CD14-positive monocyte (primary cell): ENCODE results near the gene FKRP. TPM values are rescaled to one million over a fixed set of nuclear protein-coding genes. Genes with fewer than 3 reads are reported as not detected.

Source experiments
- DNase-seq, 3 donors: peaks; one replicate each; pipeline ENCODE4 v3.0.0-alpha.2; 2011 to 2022
- H2AFZ ChIP-seq: 2 replicates; pipeline ENCODE4 v1.6.0; 2012; ENCODE audit warnings: mild to moderate bottlenecking, low read depth, low read length, inconsistent platforms; ENCODE audit not compliant: insufficient read depth, poor library complexity, severe bottlenecking
- H3K27ac ChIP-seq, 2 donors: 1 replicate in 1 of 2; 2 replicates in 1 of 2; pipeline ENCODE4 v1.5.1; 2012 to 2013; ENCODE audit warnings: low read length in 2 of 2, control low read depth in 1 of 2, inconsistent platforms in 1 of 2, low read depth in 1 of 2, mild to moderate bottlenecking in 1 of 2
- H3K27me3 ChIP-seq, 2 donors: one replicate each; pipeline versions ENCODE4 v1.6.0 to v1.6.1; 2011 to 2013; ENCODE audit warnings: low read length in 2 of 2; ENCODE audit not compliant: control insufficient read depth in 2 of 2, insufficient read depth in 2 of 2
- H3K36me3 ChIP-seq, 2 donors: replicated peaks in 1 of 2; 1 replicate in 1 of 2; 2 replicates in 1 of 2; pipeline versions ENCODE4 v1.5.1 to v1.6.1; 2012 to 2013; ENCODE audit warnings: low read length in 2 of 2, control low read depth in 1 of 2, inconsistent platforms in 1 of 2, mild to moderate bottlenecking in 1 of 2; ENCODE audit not compliant: insufficient read depth in 2 of 2, control insufficient read depth in 1 of 2
- H3K4me1 ChIP-seq, 2 donors: 1 replicate in 1 of 2; 2 replicates in 1 of 2; pipeline versions ENCODE4 v1.5.1 to v1.6.1; 2012 to 2013; ENCODE audit warnings: low read length in 2 of 2, control low read depth in 1 of 2, inconsistent platforms in 1 of 2, mild to moderate bottlenecking in 1 of 2, moderate library complexity in 1 of 2; ENCODE audit not compliant: insufficient read depth in 2 of 2, control insufficient read depth in 1 of 2
- H3K4me2 ChIP-seq: replicated peaks from 2 replicates; pipeline ENCODE3; 2012; ENCODE audit warnings: low read length, moderate library complexity, mild to moderate bottlenecking; ENCODE audit not compliant: poor library complexity, severe bottlenecking; ENCODE audit errors: extremely low read depth
- H3K4me3 ChIP-seq, 3 experiments: fragments of 200-600 bp in 1 of 3; sonication (generic) in 1 of 3; replicated peaks in 1 of 3; 1 replicate in 2 of 3; 2 replicates in 1 of 3; pipeline ENCODE4 v1.5.1; 2011 to 2013; ENCODE audit warnings: low read length in 3 of 3, mild to moderate bottlenecking in 3 of 3, control low read depth in 2 of 3, low read depth in 2 of 3, inconsistent platforms in 1 of 3, moderate library complexity in 1 of 3
- H3K79me2 ChIP-seq: 2 replicates; pipeline ENCODE4 v1.6.0; 2012; ENCODE audit warnings: mild to moderate bottlenecking, control low read depth, inconsistent platforms, low read length, moderate library complexity; ENCODE audit not compliant: insufficient read depth
- H3K9ac ChIP-seq: 2 replicates; pipeline ENCODE4 v1.6.0; 2017; ENCODE audit warnings: low read length, mild to moderate bottlenecking; ENCODE audit not compliant: insufficient read depth, poor library complexity, severe bottlenecking
- H3K9me3 ChIP-seq, 2 donors: replicated peaks in 1 of 2; 1 replicate in 1 of 2; 2 replicates in 1 of 2; pipeline versions ENCODE4 v1.5.1 to v1.6.1; 2012 to 2013; ENCODE audit warnings: low read length in 2 of 2, control low read depth in 1 of 2; ENCODE audit not compliant: control insufficient read depth in 1 of 2, insufficient read depth in 1 of 2
- H4K20me1 ChIP-seq: 2 replicates; pipeline ENCODE4 v1.6.0; 2012; ENCODE audit warnings: mild to moderate bottlenecking, low read length, control low read depth, moderate library complexity; ENCODE audit not compliant: insufficient read depth
- H3K27ac Mint-ChIP-seq, 7 donors: one replicate each; pipeline ENCODE4 v1.8.0; 2020; ENCODE audit warnings: mild to moderate bottlenecking in 7 of 7, mixed read lengths in 7 of 7, moderate library complexity in 6 of 7, inconsistent platforms in 2 of 7
- H3K27me3 Mint-ChIP-seq, 3 donors: one replicate each; pipeline ENCODE4 v1.8.0; 2021 to 2022; ENCODE audit warnings: low read depth in 3 of 3, mild to moderate bottlenecking in 3 of 3, mixed read lengths in 3 of 3, moderate library complexity in 3 of 3, inconsistent platforms in 1 of 3
- H3K36me3 Mint-ChIP-seq, 2 donors: one replicate each; pipeline ENCODE4 v1.8.0; 2020; ENCODE audit warnings: mixed read lengths in 2 of 2, inconsistent platforms in 1 of 2, mild to moderate bottlenecking in 1 of 2
- H3K4me1 Mint-ChIP-seq: one replicate; pipeline ENCODE4 v1.8.0; 2020; ENCODE audit warnings: mild to moderate bottlenecking, mixed read lengths
- H3K4me3 Mint-ChIP-seq, 2 donors: one replicate each; pipeline ENCODE4 v1.8.0; 2020; ENCODE audit warnings: mild to moderate bottlenecking in 2 of 2, mixed read lengths in 2 of 2, moderate library complexity in 1 of 2
- H3K9me3 Mint-ChIP-seq, 7 donors: one replicate each; pipeline ENCODE4 v1.8.0; 2020 to 2022; ENCODE audit warnings: mixed read lengths in 7 of 7, mild to moderate bottlenecking in 6 of 7, moderate library complexity in 6 of 7, inconsistent platforms in 2 of 7
- CTCF ChIP-seq: fragments of 200-600 bp; IDR thresholded peaks from one replicate; pipeline ENCODE4 v1.8.0; 2022; ENCODE audit warnings: antibody characterized with exemption, mild to moderate bottlenecking
- WGBS: methylation state at CpG from one replicate; pipeline ENCODE4 v1.1.5; 2013; ENCODE audit warnings: missing lambda C conversion rate; ENCODE audit not compliant: insufficient coverage; 5-methylcytosine and 5-hydroxymethylcytosine counted together
- intact Hi-C, 2 donors: fragments of 100-400 bp; cut with micrococcal nuclease; formaldehyde crosslinking; loops; one replicate each; pipeline versions ENCODE4 v1.15.0 to v1.15.1; 2023
- polyA plus RNA-seq, 3 donors: library from polyadenylated mRNA; depleted of rRNA in 1 of 3; unstranded in 2 of 3; stranded (reverse) in 1 of 3; fragments of 300-500 nt in 2 of 3; fragments of >200 nt in 1 of 3; fragmentation: Illumina TruSeq in 2 of 3; gene quantifications; 1 replicate in 2 of 3; 2 replicates in 1 of 3; pipeline ENCODE4 v1.2.3, GENCODE V29; 2012 to 2021

FKRP gene
- polyA plus RNA-seq, 3 donors = 2.1 to 21.5 (median 2.7) TPM

- Histone ChIP-seq H2AFZ (no peak overlapping the region), H3K36me3 (peaks cover 99 to 100% of the 10 kb centered on the region in 2 donors), H3K27me3 (no peaks in the 10 kb centered on the region), H4K20me1 (peaks cover 100% of the 10 kb centered on the region), H3K4me1 (peaks cover 15 to 24% of the 10 kb centered on the region in 2 donors), H3K79me2 (peaks cover 27% of the 10 kb centered on the region), H3K9ac (no peak overlapping the region), H3K4me2 (no peak overlapping the region), H3K4me3 (no peak overlapping the region), H3K27ac (no peak overlapping the region), H3K9me3 (no peaks in the 10 kb centered on the region)
- Mint-ChIP-seq H3K36me3 (peaks cover 84 to 98% of the 10 kb centered on the region in 2 donors), H3K27ac (no peak overlapping the region), H3K27me3 (peaks cover 2 to 4% (median 2%) of the 10 kb centered on the region in 3 donors), H3K4me3 (no peak overlapping the region), H3K9me3 (no peaks in the 10 kb centered on the region), H3K4me1 (peaks cover 29% of the 10 kb centered on the region)
- no peak for TF ChIP-seq CTCF
- no peak for DNase-seq
- WGBS = 94% methylated on average over 19 of the region's 26 CpGs
- intact Hi-C loops = no loop called here
These were observed 20.6 kb upstream of the FKRP start for GRCh38 chr19:46725036-46725820.

- H3K4me3 ChIP-seq = no peak overlapping the region
- Mint-ChIP-seq H3K27ac (no peak overlapping the region), H3K27me3 (peaks cover 2 to 3% (median 2%) of the 10 kb centered on the region in 3 donors), H3K36me3 (peaks cover 86 to 99% of the 10 kb centered on the region in 2 donors), H3K4me1 (peaks cover 32% of the 10 kb centered on the region), H3K4me3 (no peak overlapping the region), H3K9me3 (peaks cover 0 to 2% (median 0%) of the 10 kb centered on the region in 7 donors)
- no peak for TF ChIP-seq CTCF
- peaks cover 33% of the 10 kb centered on the region for H3K79me2 ChIP-seq
- no peak for DNase-seq
- H3K4me2 ChIP-seq = no peak overlapping the region
- H3K9ac ChIP-seq = no peak overlapping the region
- no peak overlapping the region for H3K27ac ChIP-seq
- no peak overlapping the region for H2AFZ ChIP-seq
- H3K4me1 ChIP-seq = peaks cover 21 to 26% of the 10 kb centered on the region in 2 donors
- intact Hi-C loops = no loop called here
- H3K36me3 ChIP-seq = peaks cover 97 to 99% of the 10 kb centered on the region in 2 donors
- no peaks in the 10 kb centered on the region for H3K9me3 ChIP-seq
- 99% methylated on average over 9 of the region's 9 CpGs for WGBS
- H4K20me1 ChIP-seq = peaks cover 100% of the 10 kb centered on the region
- no peaks in the 10 kb centered on the region for H3K27me3 ChIP-seq
These were observed 19.9 kb upstream of the FKRP start for GRCh38 chr19:46725859-46726393.
